Skeletal muscle tissue (tissue), 4 donors: ENCODE data around the gene SNPH. TPM values are rescaled to one million over a fixed set of nuclear protein-coding genes. Genes with fewer than 3 reads are reported as not detected.

ENCODE experiments used
- H3K27ac ChIP-seq: one replicate; pipeline ENCODE4 v1.7.0; 2013; ENCODE audit warnings: mild to moderate bottlenecking, low read depth, low read length, inconsistent platforms
- H3K27me3 ChIP-seq, 3 donors: one replicate each; pipeline ENCODE4 v1.7.0; 2013; ENCODE audit warnings: low read length in 3 of 3; ENCODE audit not compliant: control insufficient read depth in 3 of 3, insufficient read depth in 3 of 3
- H3K36me3 ChIP-seq, 3 donors: one replicate each; pipeline ENCODE4 v1.7.0; 2013; ENCODE audit warnings: low read length in 3 of 3; ENCODE audit not compliant: control insufficient read depth in 3 of 3, insufficient read depth in 3 of 3
- H3K4me1 ChIP-seq, 3 donors: one replicate each; pipeline ENCODE4 v1.7.0; 2013; ENCODE audit warnings: low read length in 3 of 3, mild to moderate bottlenecking in 3 of 3; ENCODE audit not compliant: control insufficient read depth in 3 of 3, insufficient read depth in 3 of 3
- H3K4me3 ChIP-seq, 3 donors: one replicate each; pipeline ENCODE4 v1.7.0; 2013; ENCODE audit warnings: low read length in 3 of 3
- H3K9ac ChIP-seq, 3 donors: one replicate each; pipeline ENCODE4 v1.7.0; 2013; ENCODE audit warnings: low read length in 3 of 3, mild to moderate bottlenecking in 3 of 3, moderate library complexity in 2 of 3, low read depth in 1 of 3
- H3K9me3 ChIP-seq, 3 donors: one replicate each; pipeline ENCODE4 v1.7.0; 2013; ENCODE audit warnings: low read length in 3 of 3; ENCODE audit not compliant: control insufficient read depth in 3 of 3
- total RNA-seq: library from RNA; depleted of rRNA; stranded (reverse); fragments of >200 nt; gene quantifications from one replicate; pipeline ENCODE4 v1.2.3, GENCODE V29; 2014
- donor health status: Osteomylitis.

Gene SNPH
- total RNA-seq, 1 donor from 2014 or later, result 3.7 TPM

DNA sequence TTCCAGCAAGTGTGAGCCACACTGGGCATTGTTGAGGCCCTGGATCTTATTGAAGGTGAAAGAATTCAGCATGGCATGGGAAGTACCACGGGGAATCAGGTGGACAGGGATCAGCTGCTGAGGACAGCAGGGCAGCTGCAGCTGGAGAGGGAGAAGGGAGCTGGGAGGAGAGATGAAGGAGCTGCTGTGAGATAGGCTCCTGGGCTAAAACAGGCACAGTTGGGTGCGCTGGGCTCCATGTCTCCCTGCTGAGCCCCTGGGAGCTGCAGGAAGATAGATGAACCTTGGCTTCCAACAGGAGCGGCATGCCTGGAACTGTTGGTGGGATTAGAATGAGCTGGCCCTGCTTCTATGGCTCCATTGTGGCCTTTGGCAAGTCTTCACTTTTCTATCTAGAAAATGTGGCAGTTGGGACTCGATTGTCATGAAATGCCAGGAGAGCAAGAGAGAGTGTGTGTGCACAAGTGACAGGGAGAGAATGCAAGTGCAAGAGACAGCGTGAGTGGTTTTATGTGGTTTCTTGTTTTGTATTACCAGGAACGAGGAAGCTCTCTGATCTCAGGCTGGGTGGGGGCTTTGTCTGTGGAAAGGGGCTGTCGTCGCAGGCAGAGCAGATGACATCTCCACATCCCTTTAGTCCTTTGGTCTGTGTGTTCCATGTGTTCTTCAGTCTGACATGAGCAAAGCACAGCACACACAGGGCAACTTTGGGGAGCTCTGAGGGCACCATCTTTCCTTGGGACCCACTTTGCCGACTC lies 20.4 kb downstream of the SNPH start:
- Histone ChIP-seq H3K9me3 (no peaks in the 10 kb centered on the region), H3K36me3 (no peaks in the 10 kb centered on the region), H3K27me3 (no peaks in the 10 kb centered on the region), H3K4me1 (peaks cover 14 to 18% (median 17%) of the 10 kb centered on the region in 3 donors), H3K4me3 (no peak overlapping the region), H3K27ac (no peak overlapping the region), H3K9ac (no peak overlapping the region)

DNA sequence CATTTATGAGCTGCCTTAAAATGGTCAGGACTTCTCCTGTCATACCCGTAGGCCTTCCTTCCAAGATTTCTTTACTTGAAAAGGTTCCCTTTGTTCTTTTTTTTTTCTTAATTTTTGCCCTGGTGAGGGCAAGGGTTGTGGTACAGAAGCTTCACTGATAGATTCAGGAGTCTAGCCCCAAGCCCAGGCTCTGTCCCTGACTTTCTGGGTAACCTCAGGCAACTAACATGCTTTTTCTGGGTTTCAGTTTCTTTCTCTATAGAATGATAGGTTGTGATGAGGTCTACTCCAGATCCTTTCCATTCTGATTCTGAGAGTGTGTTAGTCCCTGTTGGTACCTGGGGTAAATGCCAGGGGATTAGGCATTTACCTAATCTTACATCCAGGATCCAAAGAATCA lies 21.2 kb downstream of the SNPH start:
- Histone ChIP-seq H3K4me1 (peaks cover 11 to 21% (median 17%) of the 10 kb centered on the region in 3 donors), H3K27me3 (no peaks in the 10 kb centered on the region), H3K27ac (no peak overlapping the region), H3K9ac (no peak overlapping the region), H3K4me3 (no peak overlapping the region), H3K36me3 (no peaks in the 10 kb centered on the region), H3K9me3 (no peaks in the 10 kb centered on the region)

DNA sequence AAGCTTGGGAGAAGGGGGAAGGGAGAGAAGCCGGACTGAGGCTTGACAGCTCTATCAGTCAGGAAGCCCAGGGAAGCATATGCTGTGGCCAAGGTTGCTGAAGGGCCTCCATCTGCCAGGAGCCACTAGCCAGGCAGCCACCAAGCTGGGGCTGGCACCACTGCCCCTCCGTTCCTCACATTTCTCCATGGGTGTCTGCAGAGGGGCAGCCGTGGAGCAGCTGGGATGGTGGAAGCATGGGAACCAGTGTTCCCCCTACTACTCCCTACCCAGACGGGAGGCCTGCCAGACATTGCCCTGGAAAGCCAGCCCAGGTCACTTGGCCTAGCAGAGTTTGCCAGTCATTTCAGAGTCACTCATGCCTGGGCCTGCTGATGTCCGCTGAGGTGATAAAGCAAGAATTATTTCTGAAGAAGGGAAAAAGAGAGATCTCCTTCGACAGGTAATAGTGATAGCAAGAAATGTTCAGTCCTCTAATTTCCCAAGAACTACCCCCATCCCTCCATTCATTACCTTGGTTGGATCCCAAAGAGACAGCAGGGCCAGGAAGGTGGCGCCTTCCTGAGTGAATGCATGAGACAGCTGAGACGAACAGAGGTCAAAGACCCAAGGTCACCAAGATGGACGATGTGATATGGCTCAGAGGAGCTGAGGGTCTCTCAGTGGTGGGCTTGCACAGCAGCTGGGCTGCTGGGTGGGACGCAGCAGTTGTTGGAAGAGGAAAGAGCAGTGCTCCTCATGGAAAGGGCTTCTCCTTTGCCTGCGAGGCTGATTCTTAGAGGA lies 21.9 kb downstream of the SNPH start:
- Histone ChIP-seq H3K9ac (no peak overlapping the region), H3K9me3 (no peaks in the 10 kb centered on the region), H3K36me3 (no peaks in the 10 kb centered on the region), H3K27ac (no peak overlapping the region), H3K4me1 (peaks cover 11 to 21% (median 17%) of the 10 kb centered on the region in 3 donors), H3K27me3 (no peaks in the 10 kb centered on the region), H3K4me3 (no peak overlapping the region)

DNA sequence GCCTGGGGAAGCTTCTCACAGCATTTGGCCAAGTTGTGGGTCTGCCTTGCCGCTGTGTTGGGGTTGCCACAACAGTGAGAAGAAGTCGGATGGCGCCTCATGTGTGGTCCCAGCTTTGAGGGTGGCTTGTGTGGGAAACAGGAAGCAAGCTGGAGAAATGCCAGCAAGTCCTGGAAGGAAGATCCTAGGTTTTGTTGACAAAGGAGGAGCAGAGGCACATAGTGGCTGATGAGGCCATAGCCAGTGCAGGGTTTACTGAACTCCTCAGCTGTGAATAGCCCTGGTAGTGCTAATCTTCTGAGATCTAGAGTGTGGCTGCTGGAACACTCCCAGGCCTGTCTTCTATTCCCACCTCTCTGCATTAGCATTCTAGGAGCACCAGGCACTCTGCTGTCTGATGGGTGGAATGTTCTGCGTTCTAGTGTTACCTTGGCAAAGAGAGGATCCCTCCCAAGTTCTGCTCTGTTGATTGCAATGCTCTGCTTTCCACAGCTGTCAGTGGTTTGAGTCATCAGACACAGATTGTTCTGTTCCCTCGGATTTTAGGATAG lies 25.2 kb downstream of the SNPH start:
- Histone ChIP-seq H3K4me1 (peaks cover 11 to 27% (median 19%) of the 10 kb centered on the region in 3 donors), H3K27ac (no peak overlapping the region), H3K9me3 (no peaks in the 10 kb centered on the region), H3K36me3 (no peaks in the 10 kb centered on the region), H3K9ac (no peak overlapping the region), H3K27me3 (no peaks in the 10 kb centered on the region), H3K4me3 (no peak overlapping the region)

DNA sequence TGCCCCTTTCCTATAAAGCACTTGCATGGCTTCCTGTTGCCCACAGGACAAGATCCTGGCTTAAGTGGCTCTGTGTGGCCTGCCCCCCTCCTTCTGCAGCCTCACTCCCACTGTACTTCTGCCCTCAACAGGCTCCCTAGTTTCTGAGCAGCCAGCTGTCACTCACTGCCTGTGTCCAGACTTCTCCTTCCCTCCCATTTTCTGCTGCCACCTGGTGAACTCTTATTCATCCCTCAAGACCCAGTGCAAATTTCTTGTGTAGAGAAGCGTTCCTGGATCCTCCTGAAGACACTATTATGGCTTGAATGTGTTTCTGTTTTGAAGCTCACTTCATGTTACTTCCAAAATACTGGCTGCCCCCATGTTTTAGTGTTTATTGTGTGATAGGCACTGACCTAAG lies 26.5 kb downstream of the SNPH start:
- Histone ChIP-seq H3K9ac (no peak overlapping the region), H3K36me3 (peaks cover 0 to under 1% (median 0%) of the 10 kb centered on the region in 3 donors), H3K4me1 (peaks cover 11 to 25% (median 19%) of the 10 kb centered on the region in 3 donors), H3K27me3 (no peaks in the 10 kb centered on the region), H3K4me3 (no peak overlapping the region), H3K9me3 (no peaks in the 10 kb centered on the region), H3K27ac (no peak overlapping the region)

DNA sequence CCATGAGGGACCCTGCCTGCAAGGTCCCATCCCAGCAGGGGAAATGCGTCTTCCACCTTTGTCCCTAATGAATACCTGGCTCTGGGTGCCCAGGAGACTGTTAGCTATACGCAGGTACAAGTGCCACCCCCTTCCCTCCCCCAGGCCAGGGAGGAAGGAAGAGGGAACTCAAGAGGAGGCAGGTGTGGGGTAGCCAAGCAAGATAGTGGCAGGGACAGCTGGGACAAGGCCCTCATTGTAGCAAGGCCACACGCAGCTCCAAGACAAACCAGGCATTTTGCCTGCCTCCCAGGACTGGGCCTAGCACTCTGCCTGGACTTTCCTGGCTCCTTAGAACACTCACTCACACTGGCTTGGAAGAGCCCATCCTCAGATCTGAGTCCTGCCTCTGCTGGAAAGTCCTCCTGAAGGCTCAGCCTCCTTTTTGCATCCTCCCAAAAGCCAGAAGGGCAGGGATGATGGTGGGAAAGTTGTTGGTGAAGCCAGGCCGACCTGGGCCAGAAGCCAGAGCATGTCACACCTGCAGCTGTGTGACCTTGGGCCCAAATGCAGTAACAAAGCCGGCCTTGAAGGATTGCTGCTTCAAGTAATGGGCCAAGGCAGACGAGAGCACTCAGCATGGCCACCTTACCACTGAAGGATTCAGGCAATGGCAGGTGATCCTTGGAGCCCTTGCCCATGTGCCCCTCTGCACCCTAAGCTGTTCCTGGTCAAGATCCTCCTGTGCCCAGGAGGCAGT lies 27.7 kb downstream of the SNPH start:
- H3K27me3 ChIP-seq, result no peaks in the 10 kb centered on the region
- peaks cover 0 to 5% (median 0%) of the 10 kb centered on the region in 3 donors for H3K36me3 ChIP-seq
- no peak overlapping the region for H3K4me3 ChIP-seq
- H3K4me1 ChIP-seq, result peaks cover 11 to 22% (median 15%) of the 10 kb centered on the region in 3 donors
- no peaks in the 10 kb centered on the region for H3K9me3 ChIP-seq
- no peak overlapping the region for H3K27ac ChIP-seq
- no peak overlapping the region for H3K9ac ChIP-seq

DNA sequence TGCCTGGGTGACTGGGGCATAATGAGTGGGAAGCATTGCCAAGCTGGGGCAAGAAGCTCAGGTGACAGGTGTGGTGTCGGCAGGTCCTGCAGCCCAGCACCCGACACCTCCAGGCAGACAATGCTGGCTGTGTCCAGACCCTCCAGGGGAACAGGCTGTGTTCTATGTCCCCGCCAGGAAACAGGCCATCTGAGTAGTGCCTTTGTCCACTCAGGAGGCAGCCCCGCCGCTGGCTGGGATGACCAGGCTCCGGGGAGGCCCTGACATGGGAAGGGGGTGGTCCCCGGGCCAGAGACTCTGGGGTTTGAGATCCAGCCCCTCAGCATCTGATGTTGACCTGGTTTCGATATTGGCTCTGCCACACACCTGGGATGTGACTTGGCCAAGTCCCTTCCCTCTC lies 28.4 kb downstream of the SNPH start:
- Histone ChIP-seq H3K9me3 (no peaks in the 10 kb centered on the region), H3K4me3 (no peak overlapping the region), H3K4me1 (peaks cover 11 to 22% (median 16%) of the 10 kb centered on the region in 3 donors), H3K9ac (no peak overlapping the region), H3K36me3 (peaks cover 0 to 5% (median 3%) of the 10 kb centered on the region in 3 donors), H3K27ac (no peak overlapping the region), H3K27me3 (no peaks in the 10 kb centered on the region)

DNA sequence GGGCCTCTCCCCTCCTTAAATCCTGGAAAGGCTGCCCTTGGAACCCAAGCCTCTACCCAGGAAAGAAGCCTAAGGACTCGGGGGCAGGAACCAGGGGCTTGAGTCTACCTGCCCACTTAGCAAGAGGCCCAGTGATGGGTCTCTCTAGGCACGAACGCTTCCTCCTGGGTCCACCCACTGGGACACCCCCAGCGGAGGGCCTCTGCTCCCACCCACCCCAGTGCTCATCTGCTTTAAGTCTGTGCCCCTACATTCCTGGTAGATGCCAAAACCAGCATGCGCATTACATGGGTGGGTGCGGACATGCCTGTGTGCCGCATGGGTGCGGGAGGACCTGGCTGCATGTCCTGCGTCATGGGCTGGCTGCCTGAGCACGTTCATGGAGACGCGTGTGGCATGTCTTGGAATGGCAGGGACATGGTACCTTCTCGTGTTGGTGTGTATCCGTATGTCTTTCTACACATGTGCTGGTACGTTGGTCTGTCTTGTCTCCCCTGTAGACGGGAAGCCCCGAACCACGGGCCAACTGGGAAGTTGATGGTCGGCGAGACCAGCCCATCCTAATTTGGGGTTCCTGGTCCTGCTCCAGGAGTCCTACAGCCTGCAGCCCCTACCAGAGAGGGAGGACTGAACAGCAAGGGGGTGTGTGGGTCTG lies 29.3 kb downstream of the SNPH start:
- Histone ChIP-seq H3K4me3 (no peak overlapping the region), H3K9me3 (no peaks in the 10 kb centered on the region)

DNA sequence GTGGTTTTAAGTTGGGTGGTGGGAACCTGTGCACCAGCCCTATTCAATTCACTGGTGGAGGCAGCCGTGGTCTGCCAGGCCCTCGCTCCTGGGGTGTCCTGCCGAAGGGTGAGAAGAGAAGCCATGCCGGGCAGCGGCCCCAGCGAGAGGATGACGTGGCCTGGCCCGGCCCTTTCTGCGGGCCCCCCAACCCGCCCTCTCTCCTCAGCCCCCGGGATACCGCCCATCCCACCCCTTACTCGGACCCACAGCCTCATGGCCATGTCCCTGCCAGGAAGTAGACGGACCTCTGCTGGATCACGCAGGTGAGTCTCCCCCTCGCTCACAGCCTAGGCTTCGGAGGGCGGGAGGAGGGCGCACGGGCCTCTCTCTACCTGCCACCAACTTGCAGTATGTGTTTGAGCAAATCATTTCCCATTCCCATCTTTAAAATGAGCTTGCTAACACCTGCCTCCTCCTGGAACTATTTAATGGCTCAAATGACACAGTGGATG lies 30.1 kb downstream of the SNPH start:
- H3K4me1 ChIP-seq, result peaks cover 5 to 21% (median 12%) of the 10 kb centered on the region in 3 donors
- H3K4me3 ChIP-seq, result no peak overlapping the region
- peaks cover 0 to 12% (median 5%) of the 10 kb centered on the region in 3 donors for H3K36me3 ChIP-seq
- H3K9ac ChIP-seq, result no peak overlapping the region
- H3K27me3 ChIP-seq, result no peaks in the 10 kb centered on the region
- no peaks in the 10 kb centered on the region for H3K9me3 ChIP-seq
- no peak overlapping the region for H3K27ac ChIP-seq

More for the DNA sequence above, 29.3 kb downstream of the SNPH start:
- Histone ChIP-seq H3K36me3 (peaks cover 0 to 9% (median 5%) of the 10 kb centered on the region in 3 donors), H3K27me3 (no peaks in the 10 kb centered on the region), H3K4me1 (peaks cover 11 to 22% (median 16%) of the 10 kb centered on the region in 3 donors), H3K9ac (no peak overlapping the region), H3K27ac (no peak overlapping the region)
